HEK293T (cell line): ENCODE data around the gene ONECUT2.

Experiments used
- BHLHE40 ChIP-seq: fragments of 450-650 bp; IDR thresholded peaks from 2 replicates; pipeline ENCODE4 v1.6.1; 2016; ENCODE audit warnings: mild to moderate bottlenecking, moderate library complexity, borderline replicate concordance
- FOXM1 ChIP-seq: fragments of 450-650 bp; IDR thresholded peaks from 2 replicates; pipeline ENCODE4 v1.6.1; 2017; ENCODE audit warnings: mild to moderate bottlenecking, borderline replicate concordance
- HDGF ChIP-seq: fragments of 450-650 bp; IDR thresholded peaks from 2 replicates; pipeline ENCODE4 v1.6.1; 2017; ENCODE audit warnings: antibody characterized with exemption, borderline replicate concordance
- SP1 ChIP-seq: fragments of 450-650 bp; IDR thresholded peaks from 2 replicates; pipeline ENCODE4 v1.6.1; 2017
- ZNF384 ChIP-seq: fragments of 450-650 bp; IDR thresholded peaks from 2 replicates; pipeline ENCODE4 v1.6.1; 2016

- TF ChIP-seq FOXM1 (no peak), HDGF (no peak), BHLHE40 (no peak), ZNF384 (no peak), SP1 (no peak)
Measured at GRCh38 chr18:57436965-57437333, 1.8 kb downstream of the ONECUT2 start.
